ENCODE measurements around the gene TAGLN3.

GRCh38 chr3:112043621-112044201, 45.0 kb downstream of the TAGLN3 start:
- no peak for TF ChIP-seq CSRNP3 (CRISPR knock-in tag; IDR thresholded peaks at IDR 0.05)
- no peak for TF ChIP-seq GLIS3 (CRISPR knock-in tag; IDR thresholded peaks at IDR 0.05)
- no peak for TF ChIP-seq RARB (CRISPR knock-in tag; IDR thresholded peaks at IDR 0.05)

Measured in SK-N-SH treated with all-trans-retinoic acid at 6 μM for 48 hours (cell line).